ES-I3 (cell line): Measurements from ENCODE around the gene TMC4.
"Not testable (repeated sequence)": the region's sequence is repeated elsewhere in the genome, so short reads cannot be mapped to it uniquely, and the experiment has no call there.

ENCODE experiments used
- H3K36me3 ChIP-seq: 2 replicates; pipeline ENCODE4 v1.6.1; 2013; ENCODE audit warnings: mild to moderate bottlenecking, low read length, control low read depth, moderate library complexity; ENCODE audit not compliant: insufficient read depth
- H3K4me1 ChIP-seq: 2 replicates; pipeline ENCODE4 v1.6.1; 2013; ENCODE audit warnings: mild to moderate bottlenecking, control low read depth, low read length; ENCODE audit not compliant: insufficient read depth
- H3K9ac ChIP-seq: 2 replicates; pipeline ENCODE4 v1.6.1; 2013; ENCODE audit warnings: low read depth, mild to moderate bottlenecking, low read length, moderate library complexity
- H3K9me3 ChIP-seq: 2 replicates; pipeline ENCODE4 v1.6.1; 2013; ENCODE audit warnings: mild to moderate bottlenecking, low read length, moderate library complexity; ENCODE audit not compliant: control insufficient read depth, insufficient read depth

Gene TMC4

GRCh38 chr19:54207983-54208783 lies 35.2 kb upstream of the TMC4 start:
- H3K4me1 ChIP-seq, result peaks cover 3% of the 10 kb centered on the region
- H3K9ac ChIP-seq, result no peak overlapping the region
- peaks cover 34% of the 10 kb centered on the region for H3K36me3 ChIP-seq
- H3K9me3 ChIP-seq, result no peaks in the 10 kb centered on the region

- Histone ChIP-seq H3K9ac (no peak overlapping the region), H3K36me3 (peaks cover 39% of the 10 kb centered on the region), H3K4me1 (peaks cover 8% of the 10 kb centered on the region), H3K9me3 (no peaks in the 10 kb centered on the region)
Observed at GRCh38 chr19:54207676-54207982, 34.7 kb upstream of the TMC4 start.

- not testable (repeated sequence) for H3K9ac ChIP-seq, H3K9me3 ChIP-seq
- peaks cover 44% of the 10 kb centered on the region for H3K36me3 ChIP-seq
- H3K4me1 ChIP-seq, result peaks cover 13% of the 10 kb centered on the region
Observed at GRCh38 chr19:54207193-54207592, 34.2 kb upstream of the TMC4 start.

GRCh38 chr19:54206831-54207177 lies 33.8 kb upstream of the TMC4 start:
- Histone ChIP-seq H3K4me1 (peaks cover 15% of the 10 kb centered on the region), H3K36me3 (peaks cover 45% of the 10 kb centered on the region), H3K9me3 (no peaks in the 10 kb centered on the region), H3K9ac (no peak overlapping the region)

GRCh38 chr19:54206030-54206830 lies 33.3 kb upstream of the TMC4 start:
- H3K9ac ChIP-seq, result no peak overlapping the region
- H3K4me1 ChIP-seq, result peaks cover 15% of the 10 kb centered on the region
- peaks cover 49% of the 10 kb centered on the region for H3K36me3 ChIP-seq
- no peaks in the 10 kb centered on the region for H3K9me3 ChIP-seq

- no peak overlapping the region for H3K9ac ChIP-seq
- no peaks in the 10 kb centered on the region for H3K9me3 ChIP-seq
- peaks cover 15% of the 10 kb centered on the region for H3K4me1 ChIP-seq
- peaks cover 49% of the 10 kb centered on the region for H3K36me3 ChIP-seq
Observed at GRCh38 chr19:54204767-54205468, 32.0 kb upstream of the TMC4 start.

- H3K36me3 ChIP-seq, result peaks cover 49% of the 10 kb centered on the region
- H3K4me1 ChIP-seq, result peaks cover 15% of the 10 kb centered on the region
- no peaks in the 10 kb centered on the region for H3K9me3 ChIP-seq
- H3K9ac ChIP-seq, result peak overlapping the region; percentile 27
Observed at GRCh38 chr19:54203151-54203611, 30.2 kb upstream of the TMC4 start.

GRCh38 chr19:54201980-54202379 lies 29.0 kb upstream of the TMC4 start:
- peaks cover 42% of the 10 kb centered on the region for H3K36me3 ChIP-seq
- peak overlapping the region; percentile 98 for H3K9ac ChIP-seq
- peaks cover 15% of the 10 kb centered on the region for H3K4me1 ChIP-seq
- no peaks in the 10 kb centered on the region for H3K9me3 ChIP-seq

GRCh38 chr19:54201172-54201701 lies 28.3 kb upstream of the TMC4 start:
- no peaks in the 10 kb centered on the region for H3K9me3 ChIP-seq
- peaks cover 15% of the 10 kb centered on the region for H3K4me1 ChIP-seq
- peaks cover 35% of the 10 kb centered on the region for H3K36me3 ChIP-seq
- peak overlapping the region; percentile 98 for H3K9ac ChIP-seq

- Histone ChIP-seq H3K36me3 (peaks cover 21% of the 10 kb centered on the region), H3K9me3 (no peaks in the 10 kb centered on the region), H3K9ac (no peak overlapping the region), H3K4me1 (peaks cover 15% of the 10 kb centered on the region)
Observed at GRCh38 chr19:54199401-54199800, 26.4 kb upstream of the TMC4 start.

- Histone ChIP-seq H3K36me3 (peaks cover 4% of the 10 kb centered on the region; the same call in 1 of the 2 replicates), H3K9me3 (no peaks in the 10 kb centered on the region), H3K9ac (no peak overlapping the region), H3K4me1 (peaks cover 2% of the 10 kb centered on the region; the same call in 1 of the 2 replicates)
Observed at GRCh38 chr19:54197121-54197520, 24.2 kb upstream of the TMC4 start.

GRCh38 chr19:54196536-54196935 lies 23.6 kb upstream of the TMC4 start:
- Histone ChIP-seq H3K36me3 (peaks cover 2% of the 10 kb centered on the region; the same call in 1 of the 2 replicates), H3K4me1 (no peaks in the 10 kb centered on the region; the same call in 1 of the 2 replicates), H3K9ac (no peak overlapping the region), H3K9me3 (no peaks in the 10 kb centered on the region)

- H3K9me3 ChIP-seq, H3K9ac ChIP-seq, H3K4me1 ChIP-seq, H3K36me3 ChIP-seq: not testable (repeated sequence)
Observed at GRCh38 chr19:54194463-54194862, 21.5 kb upstream of the TMC4 start.

- H3K9ac ChIP-seq, result no peak overlapping the region
- no peaks in the 10 kb centered on the region; the same call in 1 of the 2 replicates for H3K4me1 ChIP-seq
- no peaks in the 10 kb centered on the region; the same call in 1 of the 2 replicates for H3K36me3 ChIP-seq
- H3K9me3 ChIP-seq, result no peaks in the 10 kb centered on the region
Observed at GRCh38 chr19:54193011-54193410, 20.1 kb upstream of the TMC4 start.
